ENCODE data around the gene FOXF1. TPM values are rescaled to one million over a fixed set of nuclear protein-coding genes. Genes with fewer than 3 reads are reported as not detected.

Gene FOXF1
- polyA plus RNA-seq, 3 donors = not detected

DNA sequence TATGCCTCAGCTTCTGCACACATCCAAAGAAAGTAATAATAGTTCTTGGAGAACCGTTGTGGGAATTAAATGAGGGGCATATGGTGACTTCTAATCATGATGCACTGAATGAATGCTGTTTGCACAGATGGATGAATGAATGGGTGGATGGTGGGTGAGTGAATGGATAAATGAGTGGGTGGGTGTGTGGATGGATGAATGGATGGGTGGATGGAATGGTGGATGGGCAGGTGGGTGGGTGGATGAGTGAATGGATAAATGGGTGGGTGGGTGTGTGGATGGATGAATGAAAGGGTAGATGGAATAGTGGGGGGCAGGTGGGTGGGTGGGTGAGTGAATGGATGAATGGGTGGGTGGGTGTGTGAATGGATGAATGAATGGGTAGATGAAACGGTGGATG is 44.9 kb upstream of the FOXF1 start:
- Histone ChIP-seq H4K20me1 (ENCODE audit: insufficient read depth, low read length) (no peaks in the 10 kb centered on the region), H3K79me2 (ENCODE audit: insufficient read depth, low read length) (no peaks in the 10 kb centered on the region), H3K4me1 (ENCODE audit: control insufficient read depth in 1 of 2, insufficient read depth in 2 of 2, low read length in 2 of 2) (no peaks in the 10 kb centered on the region), H3K27ac (ENCODE audit: low read depth in 1 of 2, low read length in 2 of 2) (no peak overlapping the region), H3K27me3 (ENCODE audit: control insufficient read depth in 2 of 2, insufficient read depth in 2 of 2, low read length in 2 of 2) (no peaks in the 10 kb centered on the region), H3K36me3 (replicated peaks in 1 of 2; ENCODE audit: control insufficient read depth in 1 of 2, insufficient read depth in 2 of 2, low read length in 2 of 2) (no peaks in the 10 kb centered on the region), H2AFZ (ENCODE audit: insufficient read depth, low read depth, low read length, poor library complexity, severe bottlenecking) (no peak overlapping the region), H3K9ac (ENCODE audit: insufficient read depth, low read length, poor library complexity, severe bottlenecking) (no peak overlapping the region), H3K4me2 (replicated peaks; ENCODE audit: extremely low read depth, low read length, poor library complexity, severe bottlenecking) (no peak overlapping the region), H3K9me3 (replicated peaks in 1 of 2; ENCODE audit: control insufficient read depth in 1 of 2, insufficient read depth in 1 of 2, low read length in 2 of 2) (peaks cover 8 to 14% of the 10 kb centered on the region in 2 donors), H3K4me3 (replicated peaks in 1 of 3; ENCODE audit: low read depth in 2 of 3, low read length in 3 of 3) (no peak overlapping the region)
- H3K36me3 Mint-ChIP-seq = no peaks in the 10 kb centered on the region
- TF ChIP-seq, protein P1, sequence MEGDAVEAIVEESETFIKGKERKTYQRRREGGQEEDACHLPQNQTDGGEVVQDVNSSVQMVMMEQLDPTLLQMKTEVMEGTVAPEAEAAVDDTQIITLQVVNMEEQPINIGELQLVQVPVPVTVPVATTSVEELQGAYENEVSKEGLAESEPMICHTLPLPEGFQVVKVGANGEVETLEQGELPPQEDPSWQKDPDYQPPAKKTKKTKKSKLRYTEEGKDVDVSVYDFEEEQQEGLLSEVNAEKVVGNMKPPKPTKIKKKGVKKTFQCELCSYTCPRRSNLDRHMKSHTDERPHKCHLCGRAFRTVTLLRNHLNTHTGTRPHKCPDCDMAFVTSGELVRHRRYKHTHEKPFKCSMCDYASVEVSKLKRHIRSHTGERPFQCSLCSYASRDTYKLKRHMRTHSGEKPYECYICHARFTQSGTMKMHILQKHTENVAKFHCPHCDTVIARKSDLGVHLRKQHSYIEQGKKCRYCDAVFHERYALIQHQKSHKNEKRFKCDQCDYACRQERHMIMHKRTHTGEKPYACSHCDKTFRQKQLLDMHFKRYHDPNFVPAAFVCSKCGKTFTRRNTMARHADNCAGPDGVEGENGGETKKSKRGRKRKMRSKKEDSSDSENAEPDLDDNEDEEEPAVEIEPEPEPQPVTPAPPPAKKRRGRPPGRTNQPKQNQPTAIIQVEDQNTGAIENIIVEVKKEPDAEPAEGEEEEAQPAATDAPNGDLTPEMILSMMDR (IDR thresholded peaks at IDR 0.05) = no peak
- 92% methylated on average over 1 of the region's 2 CpGs for WGBS (ENCODE audit: insufficient coverage)
- H3K4me1 Mint-ChIP-seq = no peaks in the 10 kb centered on the region
- intact Hi-C loops (cut with micrococcal nuclease) = no loop called here
- H3K27me3 Mint-ChIP-seq (ENCODE audit: low read depth in 3 of 3) = peaks cover 5 to 6% (median 5%) of the 10 kb centered on the region in 3 donors
- no peak for DNase-seq
- H3K9me3 Mint-ChIP-seq = peaks cover 7 to 16% (median 13%) of the 10 kb centered on the region in 7 donors
- H3K27ac Mint-ChIP-seq = no peak overlapping the region
- no peak overlapping the region for H3K4me3 Mint-ChIP-seq

DNA sequence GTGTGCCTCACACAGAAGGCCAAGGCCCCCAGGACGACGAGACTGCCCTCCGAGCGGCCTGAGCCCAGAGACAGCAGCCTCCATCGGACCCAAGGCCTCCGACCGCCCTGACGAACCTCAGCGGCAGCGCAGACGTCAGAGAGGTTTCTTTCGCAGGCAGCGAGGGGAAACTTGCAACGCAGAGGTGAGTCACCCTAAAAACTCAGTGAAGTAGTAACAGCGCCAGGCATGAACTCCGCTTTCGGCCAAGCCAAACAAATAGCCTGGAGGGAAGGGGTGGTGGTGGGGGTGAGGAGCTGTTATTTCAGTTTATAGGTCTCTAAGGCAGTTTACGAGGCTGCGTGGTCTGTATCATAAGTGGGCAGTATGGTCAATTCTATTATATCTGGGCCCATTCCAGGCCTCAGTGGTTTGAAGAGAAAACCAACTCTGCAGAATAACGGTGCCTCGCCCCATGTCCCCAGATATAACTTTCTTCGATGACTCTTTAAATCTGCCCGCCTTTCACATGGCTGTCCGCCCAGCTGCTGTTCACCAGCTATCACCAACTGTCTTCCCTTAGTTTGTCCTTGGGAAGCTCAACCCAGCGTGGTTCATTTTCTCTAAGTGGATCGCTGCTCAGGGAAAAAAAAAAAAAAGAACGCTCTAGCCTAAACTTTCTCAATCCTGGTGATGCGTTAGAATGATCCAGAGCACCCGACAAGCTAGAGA is 43.5 kb upstream of the FOXF1 start:
- intact Hi-C loops (cut with micrococcal nuclease) = no loop called here
- no peak overlapping the region for H3K4me3 ChIP-seq (replicated peaks in 1 of 3; ENCODE audit: low read depth in 2 of 3, low read length in 3 of 3)
- H3K27ac ChIP-seq (ENCODE audit: low read depth in 1 of 2, low read length in 2 of 2) = no peak overlapping the region
- H3K27me3 ChIP-seq (ENCODE audit: control insufficient read depth in 2 of 2, insufficient read depth in 2 of 2, low read length in 2 of 2) = no peaks in the 10 kb centered on the region
- H3K9me3 ChIP-seq (replicated peaks in 1 of 2; ENCODE audit: control insufficient read depth in 1 of 2, insufficient read depth in 1 of 2, low read length in 2 of 2) = peaks cover 8 to 10% of the 10 kb centered on the region in 2 donors
- Mint-ChIP-seq H3K9me3 (peaks cover 6 to 12% (median 9%) of the 10 kb centered on the region in 7 donors), H3K4me3 (no peak overlapping the region), H3K4me1 (no peaks in the 10 kb centered on the region), H3K27me3 (ENCODE audit: low read depth in 3 of 3) (peaks cover 4 to 9% (median 5%) of the 10 kb centered on the region in 3 donors), H3K27ac (no peak overlapping the region), H3K36me3 (no peaks in the 10 kb centered on the region)
- H3K4me1 ChIP-seq (ENCODE audit: control insufficient read depth in 1 of 2, insufficient read depth in 2 of 2, low read length in 2 of 2) = no peaks in the 10 kb centered on the region
- no peak overlapping the region for H3K4me2 ChIP-seq (replicated peaks; ENCODE audit: extremely low read depth, low read length, poor library complexity, severe bottlenecking)
- no peaks in the 10 kb centered on the region for H4K20me1 ChIP-seq (ENCODE audit: insufficient read depth, low read length)
- no peaks in the 10 kb centered on the region for H3K36me3 ChIP-seq (replicated peaks in 1 of 2; ENCODE audit: control insufficient read depth in 1 of 2, insufficient read depth in 2 of 2, low read length in 2 of 2)
- WGBS (ENCODE audit: insufficient coverage) = 97% methylated on average over 27 of the region's 29 CpGs
- no peak for DNase-seq
- no peak overlapping the region for H2AFZ ChIP-seq (ENCODE audit: insufficient read depth, low read depth, low read length, poor library complexity, severe bottlenecking)
- TF ChIP-seq, protein P1 (IDR thresholded peaks at IDR 0.05) = no peak
- no peak overlapping the region for H3K9ac ChIP-seq (ENCODE audit: insufficient read depth, low read length, poor library complexity, severe bottlenecking)
- no peaks in the 10 kb centered on the region for H3K79me2 ChIP-seq (ENCODE audit: insufficient read depth, low read length)
